Activated naive CD4-positive, alpha-beta T cell treated with anti-CD3 and anti-CD28 coated beads, Interleukin-2, amount 50 U/mL, for 24 hours (primary cell): ENCODE data around the gene CSNK1G1.

Experiments
- H3K27ac Mint-ChIP-seq: one replicate; pipeline ENCODE4 v1.8.0; 2021; ENCODE audit warnings: mild to moderate bottlenecking, mixed read lengths
- H3K27me3 Mint-ChIP-seq: one replicate; pipeline ENCODE4 v1.8.0; 2021; ENCODE audit warnings: mixed read lengths
- H3K36me3 Mint-ChIP-seq: one replicate; pipeline ENCODE4 v1.8.0; 2021; ENCODE audit warnings: mixed read lengths
- H3K4me1 Mint-ChIP-seq: one replicate; pipeline ENCODE4 v1.8.0; 2021; ENCODE audit warnings: mixed read lengths
- H3K4me3 Mint-ChIP-seq: one replicate; pipeline ENCODE4 v1.8.0; 2021; ENCODE audit warnings: mild to moderate bottlenecking, mixed read lengths
- H3K9me3 Mint-ChIP-seq: one replicate; pipeline ENCODE4 v1.8.0; 2021; ENCODE audit warnings: mixed read lengths

Gene CSNK1G1

DNA sequence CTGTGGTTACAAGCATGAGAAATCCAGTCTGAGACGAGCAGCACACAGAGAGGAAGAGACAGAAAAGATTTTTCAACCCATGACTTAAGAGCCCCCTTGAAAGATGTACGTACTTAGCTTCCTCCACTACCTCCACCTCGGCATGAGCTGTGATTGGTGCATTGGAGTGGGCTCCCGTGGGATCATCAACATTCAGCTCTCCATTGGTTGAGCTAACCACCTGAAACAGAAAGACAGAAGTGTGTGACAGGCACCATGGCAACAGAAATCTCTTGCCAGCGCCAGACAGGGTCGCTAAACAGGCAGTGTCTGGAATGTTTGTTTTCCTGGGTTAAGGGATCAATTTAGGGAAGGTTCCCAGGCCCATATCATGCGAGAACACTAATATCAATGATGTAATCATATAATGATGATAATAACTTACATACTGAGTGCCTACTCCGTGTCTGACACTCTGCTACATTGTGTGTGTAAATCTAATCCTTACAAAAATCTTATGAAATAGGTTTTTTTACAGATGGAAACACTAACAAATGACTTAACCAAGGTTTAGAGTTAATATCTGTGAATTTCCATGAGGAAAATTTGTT is 175.6 kb downstream of the CSNK1G1 start:
- H3K36me3 Mint-ChIP-seq: peaks cover 8% of the 10 kb centered on the region
- H3K9me3 Mint-ChIP-seq: no peaks in the 10 kb centered on the region
- H3K27ac Mint-ChIP-seq: no peak overlapping the region
- no peaks in the 10 kb centered on the region for H3K4me1 Mint-ChIP-seq
- no peaks in the 10 kb centered on the region for H3K27me3 Mint-ChIP-seq
- no peak overlapping the region for H3K4me3 Mint-ChIP-seq

GRCh38 chr15:64166102-64166890 is 189.7 kb downstream of the CSNK1G1 start:
- Mint-ChIP-seq H3K36me3 (peaks cover 2% of the 10 kb centered on the region), H3K4me3 (no peak overlapping the region), H3K27ac (peak overlapping the region; percentile 39), H3K9me3 (no peaks in the 10 kb centered on the region), H3K4me1 (peaks cover 29% of the 10 kb centered on the region), H3K27me3 (no peaks in the 10 kb centered on the region)

- H3K4me1 Mint-ChIP-seq: peaks cover 38% of the 10 kb centered on the region
- no peaks in the 10 kb centered on the region for H3K27me3 Mint-ChIP-seq
- H3K36me3 Mint-ChIP-seq: peaks cover 9% of the 10 kb centered on the region
- H3K4me3 Mint-ChIP-seq: peak overlapping the region; percentile 11
- no peaks in the 10 kb centered on the region for H3K9me3 Mint-ChIP-seq
- H3K27ac Mint-ChIP-seq: no peak overlapping the region
Measured at GRCh38 chr15:64164436-64164835, 191.5 kb downstream of the CSNK1G1 start.

DNA sequence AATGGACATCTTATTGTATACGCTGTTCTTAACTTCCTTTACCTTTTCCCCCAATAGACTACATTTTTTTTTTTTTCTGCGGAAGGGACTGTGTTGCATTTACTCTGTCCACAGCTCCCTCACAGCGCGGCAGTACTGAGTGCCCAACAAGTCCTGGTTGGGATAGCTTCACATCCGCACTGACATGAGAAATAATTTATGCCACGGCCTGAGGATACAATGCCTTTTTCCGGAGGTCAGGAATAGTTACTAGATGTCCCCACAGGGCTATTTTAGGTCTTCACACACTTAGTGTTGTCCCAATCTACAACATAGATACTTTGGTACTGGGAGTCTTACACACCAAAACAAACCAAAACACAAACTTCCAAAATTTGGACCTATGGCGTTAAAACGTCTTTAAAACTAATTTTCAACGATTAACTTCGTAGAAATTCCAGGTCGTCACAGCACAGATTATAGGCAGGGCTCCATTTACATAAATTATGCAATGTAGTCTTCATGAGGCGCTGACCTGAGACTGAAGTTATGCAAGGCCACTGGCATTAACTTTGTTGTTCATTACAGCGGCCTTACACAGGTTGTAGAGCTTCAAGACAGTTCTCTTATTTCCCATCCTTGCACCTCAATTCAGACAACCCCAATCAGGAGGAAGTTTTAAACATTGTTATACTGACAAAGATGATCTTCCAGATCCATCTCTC is 192.2 kb downstream of the CSNK1G1 start:
- peak overlapping the region; percentile 93 for H3K27ac Mint-ChIP-seq
- H3K4me3 Mint-ChIP-seq: peak overlapping the region; percentile 92
- peaks cover 9% of the 10 kb centered on the region for H3K36me3 Mint-ChIP-seq
- H3K27me3 Mint-ChIP-seq: no peaks in the 10 kb centered on the region
- H3K9me3 Mint-ChIP-seq: no peaks in the 10 kb centered on the region
- H3K4me1 Mint-ChIP-seq: peaks cover 41% of the 10 kb centered on the region

- H3K4me3 Mint-ChIP-seq: peak within 1 kb of the TSS; percentile 96
- H3K27ac Mint-ChIP-seq: peak within 1 kb of the TSS; percentile 93
- peaks cover 49% of the 10 kb centered on the region for H3K4me1 Mint-ChIP-seq
- peaks cover 12% of the 10 kb centered on the region for H3K36me3 Mint-ChIP-seq
- H3K9me3 Mint-ChIP-seq: no peaks in the 10 kb centered on the region
- no peaks in the 10 kb centered on the region for H3K27me3 Mint-ChIP-seq
Measured at GRCh38 chr15:64162869-64163658, 192.9 kb downstream of the CSNK1G1 start, which contains the start of gene PPIB. PPIB (minus strand) TSS chr15:64163022; CDS start chr15:64162986, 36 bp downstream.

DNA sequence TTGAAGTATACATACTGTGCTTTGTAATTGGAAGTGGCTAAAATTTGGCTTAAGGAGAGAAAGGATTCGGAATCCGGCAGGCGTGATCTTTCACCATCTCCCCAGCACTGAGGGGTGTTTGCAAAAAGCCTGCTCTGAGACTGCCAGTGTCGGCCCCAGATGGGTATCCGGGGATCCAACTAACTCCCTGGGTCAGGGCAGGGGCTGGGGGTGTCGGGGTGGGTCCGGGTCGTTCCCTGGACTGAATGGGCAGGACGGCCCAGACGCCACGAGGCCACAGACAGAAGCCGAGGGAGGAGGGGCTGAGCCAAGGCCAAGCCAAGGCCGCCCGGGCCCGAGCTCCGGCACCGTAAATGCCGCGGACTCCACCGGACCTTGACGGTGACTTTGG is 193.5 kb downstream of the CSNK1G1 start:
- no peaks in the 10 kb centered on the region for H3K9me3 Mint-ChIP-seq
- H3K4me1 Mint-ChIP-seq: peaks cover 52% of the 10 kb centered on the region
- no peaks in the 10 kb centered on the region for H3K27me3 Mint-ChIP-seq
- H3K27ac Mint-ChIP-seq: peak overlapping the region; percentile 80
- H3K4me3 Mint-ChIP-seq: peak overlapping the region; percentile 96
- peaks cover 14% of the 10 kb centered on the region for H3K36me3 Mint-ChIP-seq

DNA sequence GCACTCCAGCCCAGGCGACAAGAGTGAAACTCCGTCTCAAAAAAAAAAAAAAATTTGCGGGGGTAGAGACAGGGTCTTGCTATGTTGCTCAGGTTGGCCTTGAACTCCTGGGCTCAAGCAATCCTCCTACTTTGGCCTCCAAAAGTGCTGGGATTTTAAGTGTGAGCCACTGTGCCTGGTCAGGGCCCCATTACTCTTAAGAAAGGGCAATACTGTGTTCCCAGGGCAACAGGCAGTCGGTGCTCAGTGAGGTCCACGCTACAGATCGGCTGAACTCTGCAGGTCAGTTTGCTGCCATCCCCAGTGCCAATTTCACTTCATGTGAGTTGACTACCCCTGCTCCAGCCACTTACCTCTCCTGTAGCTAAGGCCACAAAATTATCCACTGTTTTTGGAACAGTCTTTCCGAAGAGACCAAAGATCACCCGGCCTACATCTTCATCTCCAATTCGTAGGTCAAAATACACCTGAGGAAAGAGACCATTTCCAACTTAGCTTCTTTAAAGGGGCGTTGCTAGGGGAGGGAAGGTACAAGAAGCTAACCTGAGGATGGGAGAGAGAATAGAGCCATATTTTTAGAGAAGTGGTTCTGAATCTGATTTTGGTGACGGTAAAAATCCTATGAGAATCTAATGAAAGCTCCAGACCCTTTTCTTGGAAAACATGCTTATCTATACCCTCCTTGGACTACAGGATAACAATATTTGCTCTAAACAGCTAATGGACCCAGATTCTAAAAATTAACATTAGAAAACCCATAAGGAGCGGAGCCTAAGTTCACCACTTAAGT is 194.1 kb downstream of the CSNK1G1 start:
- H3K9me3 Mint-ChIP-seq: no peaks in the 10 kb centered on the region
- peaks cover 47% of the 10 kb centered on the region for H3K4me1 Mint-ChIP-seq
- peak overlapping the region; percentile 80 for H3K27ac Mint-ChIP-seq
- H3K27me3 Mint-ChIP-seq: no peaks in the 10 kb centered on the region
- H3K36me3 Mint-ChIP-seq: peaks cover 14% of the 10 kb centered on the region
- peak overlapping the region; percentile 96 for H3K4me3 Mint-ChIP-seq

- Mint-ChIP-seq H3K4me1 (peaks cover 35% of the 10 kb centered on the region), H3K27me3 (peaks cover under 1% of the 10 kb centered on the region), H3K4me3 (peak overlapping the region; percentile 45), H3K27ac (peak overlapping the region; percentile 2), H3K9me3 (no peaks in the 10 kb centered on the region), H3K36me3 (peaks cover 19% of the 10 kb centered on the region)
Measured at GRCh38 chr15:64158363-64159134, 197.4 kb downstream of the CSNK1G1 start.

DNA sequence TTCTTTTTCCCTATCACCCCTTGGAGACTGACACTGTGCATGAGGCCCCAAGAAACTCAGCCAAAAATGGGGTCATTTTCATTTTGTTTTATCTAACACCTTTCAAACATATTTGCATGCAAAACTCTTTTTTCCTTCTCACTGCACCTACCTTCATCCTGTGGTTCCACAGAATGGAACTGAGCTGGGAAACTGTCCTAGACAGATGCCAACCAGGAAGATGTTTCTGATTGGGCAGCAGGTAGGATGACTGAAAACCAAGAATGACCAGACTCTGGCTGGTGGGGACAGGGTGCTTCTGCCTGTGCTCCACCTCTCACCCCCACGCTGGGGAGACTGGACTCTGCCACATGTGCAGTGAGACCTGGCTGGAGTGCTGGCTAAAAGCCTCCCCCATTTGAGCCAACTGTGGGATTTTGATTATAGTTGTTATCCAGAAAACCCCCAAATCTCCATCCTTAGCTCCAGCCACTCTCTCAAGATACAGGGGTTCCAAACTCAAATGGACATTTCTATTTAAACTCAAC is 198.3 kb downstream of the CSNK1G1 start:
- Mint-ChIP-seq H3K36me3 (peaks cover 20% of the 10 kb centered on the region), H3K27me3 (peaks cover 2% of the 10 kb centered on the region), H3K27ac (no peak overlapping the region), H3K4me3 (no peak overlapping the region), H3K4me1 (peaks cover 35% of the 10 kb centered on the region), H3K9me3 (no peaks in the 10 kb centered on the region)

DNA sequence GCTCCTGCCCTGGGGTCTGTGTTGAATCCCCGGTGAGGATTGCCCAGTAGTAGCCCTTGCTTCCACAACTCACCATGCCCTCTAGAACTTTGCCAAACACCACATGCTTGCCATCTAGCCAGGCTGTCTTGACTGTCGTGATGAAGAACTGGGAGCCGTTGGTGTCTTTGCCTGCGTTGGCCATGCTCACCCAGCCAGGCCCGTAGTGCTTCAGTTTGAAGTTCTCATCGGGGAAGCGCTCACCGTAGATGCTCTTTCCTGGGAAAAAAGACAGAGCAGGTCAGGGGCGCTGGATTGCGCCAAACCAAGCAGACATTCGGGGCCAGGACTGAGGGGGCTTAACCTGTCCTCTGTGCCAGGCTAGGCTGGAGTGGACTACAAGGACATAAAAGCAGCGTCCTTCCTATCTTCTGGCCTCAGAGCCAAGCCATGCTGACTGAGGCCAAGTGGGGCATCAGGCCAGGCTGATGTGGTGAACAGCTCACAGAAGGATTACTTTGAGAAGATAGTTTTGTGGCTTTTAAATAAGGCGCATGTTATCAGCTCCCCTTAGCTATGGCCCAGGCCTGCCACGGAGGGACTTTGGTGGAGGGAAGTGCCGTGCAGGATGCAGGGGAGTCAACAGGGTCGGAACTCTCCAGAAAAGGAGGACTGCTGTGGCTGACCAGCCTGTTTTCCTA is 199.2 kb downstream of the CSNK1G1 start:
- Mint-ChIP-seq H3K4me1 (peaks cover 31% of the 10 kb centered on the region), H3K4me3 (no peak overlapping the region), H3K27me3 (peaks cover 2% of the 10 kb centered on the region), H3K27ac (no peak overlapping the region), H3K9me3 (no peaks in the 10 kb centered on the region), H3K36me3 (peaks cover 18% of the 10 kb centered on the region)

- no peaks in the 10 kb centered on the region for H3K9me3 Mint-ChIP-seq
- H3K4me1 Mint-ChIP-seq: peaks cover 30% of the 10 kb centered on the region
- H3K27me3 Mint-ChIP-seq: peaks cover 2% of the 10 kb centered on the region
- peak overlapping the region; percentile 87 for H3K27ac Mint-ChIP-seq
- H3K36me3 Mint-ChIP-seq: peaks cover 18% of the 10 kb centered on the region
- H3K4me3 Mint-ChIP-seq: no peak overlapping the region
Measured at GRCh38 chr15:64155802-64156651, 199.9 kb downstream of the CSNK1G1 start.

- Mint-ChIP-seq H3K9me3 (no peaks in the 10 kb centered on the region), H3K36me3 (peaks cover 11% of the 10 kb centered on the region), H3K4me3 (peak overlapping the region; percentile 79), H3K27ac (peak overlapping the region; percentile 57), H3K27me3 (peaks cover 4% of the 10 kb centered on the region), H3K4me1 (peaks cover 30% of the 10 kb centered on the region)
Measured at GRCh38 chr15:64153480-64154367, 202.2 kb downstream of the CSNK1G1 start.
